GM23248 (cell line): ENCODE measurements around the gene NFATC3.

Experiments used
- EZH2 ChIP-seq: fragments of 200-600 bp; sonication (generic); IDR thresholded peaks from 2 replicates; pipeline ENCODE4 v1.6.1; 2018; ENCODE audit warnings: antibody characterized with exemption, mild to moderate bottlenecking; ENCODE audit not compliant: insufficient read depth, poor library complexity, severe bottlenecking
- EZH2phosphoT487 ChIP-seq: fragments of 200-600 bp; sonication (generic); IDR thresholded peaks from 2 replicates; pipeline ENCODE4 v1.6.1; 2018; ENCODE audit warnings: antibody characterized with exemption, moderate library complexity, mild to moderate bottlenecking, low read depth; ENCODE audit not compliant: insufficient read depth

DNA sequence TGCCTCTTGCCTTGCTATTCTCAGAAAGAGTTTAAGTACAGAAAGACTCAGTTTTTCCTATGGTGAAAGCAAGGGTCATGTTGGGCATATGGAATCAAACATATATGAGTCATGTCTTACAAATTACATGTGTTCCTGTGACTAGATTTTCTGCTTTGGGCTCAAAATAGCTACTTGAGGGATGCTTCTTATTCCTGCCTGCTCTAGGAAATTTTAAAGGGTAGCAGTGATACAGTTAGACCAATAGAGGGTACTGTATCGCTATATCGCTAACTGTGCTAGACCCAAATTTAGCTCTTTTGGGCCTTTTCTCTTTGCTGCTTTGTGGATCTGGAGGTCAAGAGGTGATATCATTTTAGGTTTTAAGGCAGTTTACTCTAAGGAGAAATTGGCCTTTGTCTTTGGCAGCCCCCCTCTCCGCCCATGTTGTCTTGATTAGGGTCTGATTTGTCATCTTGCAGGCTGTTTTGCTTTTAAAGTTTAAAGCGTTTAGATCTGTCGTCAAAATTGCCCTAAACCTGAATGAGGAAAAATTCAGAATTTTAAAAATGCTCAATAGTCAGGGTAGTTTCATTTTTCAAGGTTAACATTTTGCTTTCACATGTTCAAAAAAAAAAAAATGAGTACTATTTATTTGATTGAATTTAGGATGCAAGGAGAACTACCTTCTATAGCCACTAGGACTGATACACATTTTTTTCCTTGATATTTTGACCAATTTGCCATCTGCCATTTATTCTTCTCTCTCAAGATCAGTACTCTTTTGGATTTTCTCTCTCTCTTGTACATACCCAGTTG lies 8.8 kb downstream of the NFATC3 start:
- no peak for TF ChIP-seq EZH2phosphoT487
- TF ChIP-seq EZH2: no peak
